OCI-LY3 (cell line): ENCODE measurements around the gene AHRR.

Source experiments
- H2AFZ ChIP-seq: fragments of 200-600, 300-600 bp; shearing (Covaris generic); 2 replicates; pipeline ENCODE4 v1.6.0; 2014; ENCODE audit warnings: antibody characterized with exemption, low read depth, low read length
- H3K27ac ChIP-seq: fragments of 200-600, 300-600 bp; sonication (generic); 2 replicates; pipeline ENCODE4 v1.5.1; 2014; ENCODE audit warnings: mild to moderate bottlenecking, low read length, moderate library complexity, mixed read lengths
- H3K27me3 ChIP-seq: fragments of 200-600, 300-600 bp; sonication (generic); 2 replicates; pipeline ENCODE4 v1.6.1; 2014; ENCODE audit warnings: low read depth, low read length, mixed read lengths
- H3K36me3 ChIP-seq: fragments of 200-600, 300-600 bp; sonication (generic); replicated peaks from 2 replicates; pipeline ENCODE3; 2014; ENCODE audit warnings: low read depth, low read length, mixed read lengths
- H3K4me1 ChIP-seq: fragments of 300-600, 200-600 bp; sonication (generic); 2 replicates; pipeline ENCODE4 v1.6.1; 2014; ENCODE audit warnings: low read length, mixed read lengths
- H3K4me2 ChIP-seq: fragments of 200-600, 300-600 bp; sonication (generic); 2 replicates; pipeline ENCODE4 v1.6.1; 2014; ENCODE audit warnings: low read length, mixed read lengths
- H3K4me3 ChIP-seq: fragments of 300-600, 200-600 bp; sonication (generic); 2 replicates; pipeline ENCODE4 v1.5.1; 2014; ENCODE audit warnings: antibody characterized with exemption, mild to moderate bottlenecking, low read length, moderate library complexity
- H3K79me2 ChIP-seq: fragments of 300-600, 200-600 bp; shearing (Covaris generic); 2 replicates; pipeline ENCODE4 v1.6.1; 2014; ENCODE audit warnings: mild to moderate bottlenecking, low read length, mixed read lengths
- H3K9ac ChIP-seq: fragments of 300-600, 200-600 bp; shearing (Covaris generic); 2 replicates; pipeline ENCODE4 v1.6.0; 2014; ENCODE audit warnings: mild to moderate bottlenecking, low read length, moderate library complexity
- H3K9me3 ChIP-seq: fragments of 200-600, 300-600 bp; shearing (Covaris generic); 2 replicates; pipeline ENCODE4 v1.6.1; 2014; ENCODE audit warnings: low read length, mixed read lengths; ENCODE audit not compliant: insufficient read depth
- H4K20me1 ChIP-seq: fragments of 200-600, 300-600 bp; sonication (generic); 2 replicates; pipeline ENCODE4 v1.6.1; 2016; ENCODE audit warnings: low read length, mixed read lengths; ENCODE audit not compliant: insufficient read depth
- CTCF ChIP-seq: fragments of 200-600, 300-600 bp; sonication (generic); IDR thresholded peaks from 2 replicates; pipeline ENCODE4 v1.5.1; 2014; ENCODE audit warnings: antibody characterized with exemption, low read length, low read depth
- EZH2phosphoT487 ChIP-seq: fragments of 200-600 bp; shearing (Covaris generic); IDR thresholded peaks from 2 replicates; pipeline ENCODE4 v1.6.1; 2018; ENCODE audit warnings: antibody characterized with exemption, mixed run types, low read depth

AHRR gene

GRCh38 chr5:452978-453710, 131.6 kb downstream of the AHRR start:
- H3K79me2 ChIP-seq: 0 out of 2 replicates have a peak, but pooled peaks cover 13% of the 10 kb centered on the region

GRCh38 chr5:453725-454481, 132.4 kb downstream of the AHRR start:
- H3K27ac ChIP-seq: no peak overlapping the region
- peaks cover 18% of the 10 kb centered on the region; the same call in 1 of the 2 replicates for H3K79me2 ChIP-seq
- H3K4me1 ChIP-seq: peaks cover 10% of the 10 kb centered on the region
- no peaks in the 10 kb centered on the region for H4K20me1 ChIP-seq
- H3K4me3 ChIP-seq: no peak overlapping the region
- H2AFZ ChIP-seq: no peak overlapping the region
- H3K36me3 ChIP-seq: peaks cover 68% of the 10 kb centered on the region
- no peak for TF ChIP-seq CTCF
- TF ChIP-seq EZH2phosphoT487: no peak
- no peak overlapping the region for H3K4me2 ChIP-seq
- no peaks in the 10 kb centered on the region for H3K27me3 ChIP-seq
- H3K9me3 ChIP-seq: peaks cover 10% of the 10 kb centered on the region; the same call in 1 of the 2 replicates
- H3K9ac ChIP-seq: no peak overlapping the region

More at GRCh38 chr5:452978-453710, 131.6 kb downstream of the AHRR start:
- Histone ChIP-seq H3K4me3 (no peak overlapping the region), H3K36me3 (peaks cover 71% of the 10 kb centered on the region), H3K27ac (no peak overlapping the region), H3K9ac (no peak overlapping the region), H3K4me1 (peaks cover 2% of the 10 kb centered on the region; the same call in 1 of the 2 replicates), H3K27me3 (no peaks in the 10 kb centered on the region), H2AFZ (no peak overlapping the region), H4K20me1 (no peaks in the 10 kb centered on the region), H3K9me3 (peaks cover 10% of the 10 kb centered on the region; the same call in 1 of the 2 replicates), H3K4me2 (no peak overlapping the region)
- TF ChIP-seq CTCF: no peak
- TF ChIP-seq EZH2phosphoT487: no peak

- Histone ChIP-seq H4K20me1 (no peaks in the 10 kb centered on the region), H3K9ac (no peak overlapping the region), H3K4me3 (no peak overlapping the region), H3K4me1 (peaks cover 20% of the 10 kb centered on the region), H3K27ac (no peak overlapping the region), H3K79me2 (peaks cover 23% of the 10 kb centered on the region), H3K27me3 (no peaks in the 10 kb centered on the region), H2AFZ (no peak overlapping the region), H3K36me3 (peaks cover 64% of the 10 kb centered on the region), H3K9me3 (peaks cover 10% of the 10 kb centered on the region; the same call in 1 of the 2 replicates), H3K4me2 (no peak overlapping the region)
- TF ChIP-seq EZH2phosphoT487: no peak
- no peak for TF ChIP-seq CTCF
These were observed 133.4 kb downstream of the AHRR start for GRCh38 chr5:454936-455335.

- Histone ChIP-seq H3K4me2 (no peak overlapping the region), H2AFZ (no peak overlapping the region), H3K79me2 (peaks cover 31% of the 10 kb centered on the region), H4K20me1 (no peaks in the 10 kb centered on the region), H3K9me3 (peaks cover 10% of the 10 kb centered on the region; the same call in 1 of the 2 replicates), H3K36me3 (peaks cover 66% of the 10 kb centered on the region), H3K27ac (no peak overlapping the region), H3K4me1 (peaks cover 24% of the 10 kb centered on the region), H3K9ac (no peak overlapping the region), H3K4me3 (no peak overlapping the region), H3K27me3 (no peaks in the 10 kb centered on the region)
- TF ChIP-seq EZH2phosphoT487: no peak
- TF ChIP-seq CTCF: no peak
These were observed 134.3 kb downstream of the AHRR start for GRCh38 chr5:455806-456205.
